Measurements from ENCODE around the gene ZNF217. TPM values are rescaled to one million over a fixed set of nuclear protein-coding genes. Genes with fewer than 3 reads are reported as not detected.

ZNF217 gene
- total and polyA plus RNA-seq, 10 of the 15 experiments (the other 5 are each of a cell fraction or from before 2014, with no cell fraction given): 8.5 to 76.6 (median 40.6) TPM

GRCh38 chr20:53517146-53517545 lies 76.5 kb downstream of the ZNF217 start (continued):
- no peak for TF ChIP-seq CEBPZ (IDR thresholded peaks at IDR 0.05; ENCODE audit: low read depth, low read length)
- TF ChIP-seq E4F1 (IDR thresholded peaks at IDR 0.05; ENCODE audit: borderline replicate concordance, partially characterized antibody): no peak
- no peak for TF ChIP-seq STAT3 (IDR thresholded peaks at IDR 0.05; ENCODE audit: low read depth, low read length)
- no peak for TF ChIP-seq MLLT1 (IDR thresholded peaks at IDR 0.05)
- TF ChIP-seq IKZF2 (IDR thresholded peaks at IDR 0.05): no peak
- no peak for TF ChIP-seq KLF5 (IDR thresholded peaks at IDR 0.05; ENCODE audit: partially characterized antibody)

Small RNA genes within 50 kb of the gene (small RNA-seq; reads per million reads assigned to genes)
- not detected for gene RF00019

Measured in GM12878 (cell line).